ENCODE data around the gene LMBR1L.

Gene LMBR1L

GRCh38 chr12:49055092-49055491 is 55.6 kb downstream of the LMBR1L start:
- Histone ChIP-seq H3K27me3 (ENCODE audit: insufficient read depth, low read depth, severe bottlenecking) (no peaks in the 10 kb centered on the region), H3K9me3 (ENCODE audit: severe bottlenecking) (no peaks in the 10 kb centered on the region), H3K27ac (no peak overlapping the region), H3K36me3 (peaks cover 77% of the 10 kb centered on the region), H3K4me3 (ENCODE audit: low read depth, low read length) (no peak overlapping the region)
- no peak for DNase-seq
- TF ChIP-seq CTCF (IDR thresholded peaks at IDR 0.05; ENCODE audit: low read depth, low read length) = no peak

DNA sequence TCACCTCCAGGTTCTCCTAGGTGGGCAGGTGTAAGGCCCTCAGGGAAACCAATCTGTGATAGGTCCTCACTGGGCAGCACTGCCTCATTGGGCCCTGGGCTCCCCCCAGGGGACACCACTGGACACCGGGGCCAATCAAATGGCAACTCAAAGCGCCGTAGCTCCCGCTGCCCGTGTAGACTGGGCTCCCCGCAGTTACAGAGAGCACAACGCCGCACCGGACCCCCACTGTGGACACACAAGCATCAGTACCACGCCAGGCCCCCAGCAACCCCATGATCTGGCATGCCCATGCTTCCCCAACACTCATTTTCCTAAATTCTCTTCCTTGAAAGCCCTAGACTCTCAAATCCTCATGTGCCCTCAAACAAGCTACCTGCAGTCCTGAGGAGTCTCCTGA is 56.1 kb downstream of the LMBR1L start:
- TF ChIP-seq CTCF (IDR thresholded peaks at IDR 0.05; ENCODE audit: low read depth, low read length) = no peak
- DNase-seq = no peak
- Histone ChIP-seq H3K27ac (no peak overlapping the region), H3K9me3 (ENCODE audit: severe bottlenecking) (no peaks in the 10 kb centered on the region), H3K36me3 (peaks cover 81% of the 10 kb centered on the region), H3K4me3 (ENCODE audit: low read depth, low read length) (no peak overlapping the region), H3K27me3 (ENCODE audit: insufficient read depth, low read depth, severe bottlenecking) (no peaks in the 10 kb centered on the region)

- no peak overlapping the region for H3K27ac ChIP-seq
- H3K9me3 ChIP-seq (ENCODE audit: severe bottlenecking) = no peaks in the 10 kb centered on the region
- peaks cover 84% of the 10 kb centered on the region for H3K36me3 ChIP-seq
- DNase-seq = no peak
- H3K4me3 ChIP-seq (ENCODE audit: low read depth, low read length) = no peak overlapping the region
- no peaks in the 10 kb centered on the region for H3K27me3 ChIP-seq (ENCODE audit: insufficient read depth, low read depth, severe bottlenecking)
- TF ChIP-seq CTCF (IDR thresholded peaks at IDR 0.05; ENCODE audit: low read depth, low read length) = no peak
Observed at GRCh38 chr12:49054096-49054495, 56.6 kb downstream of the LMBR1L start.

GRCh38 chr12:49052451-49053208 is 58.0 kb downstream of the LMBR1L start:
- H3K36me3 ChIP-seq = peaks cover 90% of the 10 kb centered on the region

GRCh38 chr12:49051777-49052438 is 58.7 kb downstream of the LMBR1L start:
- H3K4me3 ChIP-seq (ENCODE audit: low read depth, low read length) = no peak overlapping the region
- H3K27me3 ChIP-seq (ENCODE audit: insufficient read depth, low read depth, severe bottlenecking) = no peaks in the 10 kb centered on the region
- peaks cover 90% of the 10 kb centered on the region for H3K36me3 ChIP-seq
- no peaks in the 10 kb centered on the region for H3K9me3 ChIP-seq (ENCODE audit: severe bottlenecking)
- no peak for DNase-seq
- TF ChIP-seq CTCF (IDR thresholded peaks at IDR 0.05; ENCODE audit: low read depth, low read length) = no peak
- no peak overlapping the region for H3K27ac ChIP-seq

More at GRCh38 chr12:49052451-49053208, 58.0 kb downstream of the LMBR1L start:
- no peak for TF ChIP-seq CTCF (IDR thresholded peaks at IDR 0.05; ENCODE audit: low read depth, low read length)
- Histone ChIP-seq H3K27me3 (ENCODE audit: insufficient read depth, low read depth, severe bottlenecking) (no peaks in the 10 kb centered on the region), H3K9me3 (ENCODE audit: severe bottlenecking) (no peaks in the 10 kb centered on the region), H3K27ac (no peak overlapping the region), H3K4me3 (ENCODE audit: low read depth, low read length) (no peak overlapping the region)
- DNase-seq = no peak

All from WERI-Rb-1 (cell line).